Activated CD8-positive, alpha-beta memory T cell treated with anti-CD3 and anti-CD28 coated beads for 24 hours (primary cell): ENCODE data around the gene GRK1.

Experiments used
- DNase-seq: peaks from one replicate; pipeline ENCODE4 v3.0.0-alpha.2; 2020

Gene GRK1

GRCh38 chr13:113632706-113633484, 34.1 kb upstream of the GRK1 start:
- DNase-seq: no peak

GRCh38 chr13:113633485-113633873, 33.5 kb upstream of the GRK1 start:
- no peak for DNase-seq

GRCh38 chr13:113634279-113635047, 32.6 kb upstream of the GRK1 start:
- DNase-seq: no peak

- no peak for DNase-seq
These were observed 32.0 kb upstream of the GRK1 start for GRCh38 chr13:113635048-113635420.

GRCh38 chr13:113635709-113636108, 31.3 kb upstream of the GRK1 start:
- DNase-seq: no peak

GRCh38 chr13:113636266-113636963, 30.6 kb upstream of the GRK1 start:
- DNase-seq: no peak

GRCh38 chr13:113637262-113638160, 29.5 kb upstream of the GRK1 start:
- DNase-seq: no peak

GRCh38 chr13:113638173-113638746, 28.8 kb upstream of the GRK1 start:
- no peak for DNase-seq

- DNase-seq: peak; percentile 26
These were observed 28.2 kb upstream of the GRK1 start for GRCh38 chr13:113638806-113639205.

GRCh38 chr13:113639616-113640262, 27.3 kb upstream of the GRK1 start:
- peak; percentile 43 for DNase-seq

- peak; percentile 32 for DNase-seq
These were observed 25.6 kb upstream of the GRK1 start for GRCh38 chr13:113641426-113641825.

GRCh38 chr13:113642563-113642962, 24.5 kb upstream of the GRK1 start:
- DNase-seq: no peak

- no peak for DNase-seq
These were observed 23.4 kb upstream of the GRK1 start for GRCh38 chr13:113643593-113643992.

GRCh38 chr13:113644800-113645199, 22.2 kb upstream of the GRK1 start:
- no peak for DNase-seq

GRCh38 chr13:113645329-113645728, 21.7 kb upstream of the GRK1 start:
- DNase-seq: peak; percentile 38

GRCh38 chr13:113646376-113646775, 20.6 kb upstream of the GRK1 start:
- DNase-seq: no peak

- no peak for DNase-seq
These were observed 20.1 kb upstream of the GRK1 start for GRCh38 chr13:113646921-113647340.

- no peak for DNase-seq
These were observed 19.4 kb upstream of the GRK1 start for GRCh38 chr13:113647351-113648215.

- DNase-seq: no peak
These were observed 18.8 kb upstream of the GRK1 start for GRCh38 chr13:113648216-113648610.

GRCh38 chr13:113649212-113649611, 17.8 kb upstream of the GRK1 start:
- DNase-seq: no peak

GRCh38 chr13:113650275-113650674, 16.7 kb upstream of the GRK1 start:
- no peak for DNase-seq
